ENCODE measurements around the gene SRA1.

SRA1 gene

DNA sequence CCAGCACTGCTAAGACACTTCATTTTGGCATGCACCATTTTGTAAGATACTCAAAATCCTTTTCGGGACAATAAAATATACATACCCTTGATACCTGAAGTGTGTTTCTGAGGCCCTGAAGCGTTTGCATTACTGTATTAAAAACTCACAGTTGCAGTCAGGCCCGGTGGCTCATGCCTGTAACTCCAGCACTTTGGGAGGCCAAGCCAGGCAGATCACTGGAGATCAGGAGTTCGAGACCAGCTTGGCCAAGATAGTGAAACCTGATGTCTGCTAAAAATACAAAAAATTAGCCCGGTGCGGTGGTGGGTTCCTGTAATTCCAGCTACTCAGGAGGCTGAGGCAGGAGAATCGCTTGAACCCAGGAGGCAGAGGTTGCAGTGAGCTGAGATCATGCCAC is 12.3 kb downstream of the SRA1 start:
- TF ChIP-seq, protein P1, sequence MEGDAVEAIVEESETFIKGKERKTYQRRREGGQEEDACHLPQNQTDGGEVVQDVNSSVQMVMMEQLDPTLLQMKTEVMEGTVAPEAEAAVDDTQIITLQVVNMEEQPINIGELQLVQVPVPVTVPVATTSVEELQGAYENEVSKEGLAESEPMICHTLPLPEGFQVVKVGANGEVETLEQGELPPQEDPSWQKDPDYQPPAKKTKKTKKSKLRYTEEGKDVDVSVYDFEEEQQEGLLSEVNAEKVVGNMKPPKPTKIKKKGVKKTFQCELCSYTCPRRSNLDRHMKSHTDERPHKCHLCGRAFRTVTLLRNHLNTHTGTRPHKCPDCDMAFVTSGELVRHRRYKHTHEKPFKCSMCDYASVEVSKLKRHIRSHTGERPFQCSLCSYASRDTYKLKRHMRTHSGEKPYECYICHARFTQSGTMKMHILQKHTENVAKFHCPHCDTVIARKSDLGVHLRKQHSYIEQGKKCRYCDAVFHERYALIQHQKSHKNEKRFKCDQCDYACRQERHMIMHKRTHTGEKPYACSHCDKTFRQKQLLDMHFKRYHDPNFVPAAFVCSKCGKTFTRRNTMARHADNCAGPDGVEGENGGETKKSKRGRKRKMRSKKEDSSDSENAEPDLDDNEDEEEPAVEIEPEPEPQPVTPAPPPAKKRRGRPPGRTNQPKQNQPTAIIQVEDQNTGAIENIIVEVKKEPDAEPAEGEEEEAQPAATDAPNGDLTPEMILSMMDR (IDR thresholded peaks at IDR 0.05; ENCODE audit: low read depth, low read length): no peak
- no peak for DNase-seq (ENCODE audit: extremely low read depth, low read depth)

DNA sequence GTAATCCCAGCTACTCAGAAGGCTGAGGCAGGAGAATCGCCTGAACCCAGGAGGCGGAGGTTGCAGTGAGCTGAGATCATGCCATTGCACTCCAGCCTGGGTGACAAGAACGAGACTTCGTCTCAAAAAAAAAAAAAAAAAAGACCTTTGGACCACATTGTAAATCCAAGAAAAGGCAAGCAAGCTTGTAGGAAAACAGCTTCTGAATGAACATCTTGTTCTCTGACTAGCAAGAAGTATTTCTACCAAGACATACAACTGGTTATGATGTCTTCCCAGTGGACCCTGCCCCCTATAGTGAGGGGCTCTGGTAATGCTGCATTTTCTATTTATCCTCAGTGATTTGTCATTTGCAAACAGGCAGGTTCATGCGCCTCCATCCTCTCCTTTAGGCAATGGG is 14.3 kb downstream of the SRA1 start:
- TF ChIP-seq, protein P1 (IDR thresholded peaks at IDR 0.05; ENCODE audit: low read depth, low read length): no peak
- DNase-seq (ENCODE audit: extremely low read depth, low read depth): no peak

DNA sequence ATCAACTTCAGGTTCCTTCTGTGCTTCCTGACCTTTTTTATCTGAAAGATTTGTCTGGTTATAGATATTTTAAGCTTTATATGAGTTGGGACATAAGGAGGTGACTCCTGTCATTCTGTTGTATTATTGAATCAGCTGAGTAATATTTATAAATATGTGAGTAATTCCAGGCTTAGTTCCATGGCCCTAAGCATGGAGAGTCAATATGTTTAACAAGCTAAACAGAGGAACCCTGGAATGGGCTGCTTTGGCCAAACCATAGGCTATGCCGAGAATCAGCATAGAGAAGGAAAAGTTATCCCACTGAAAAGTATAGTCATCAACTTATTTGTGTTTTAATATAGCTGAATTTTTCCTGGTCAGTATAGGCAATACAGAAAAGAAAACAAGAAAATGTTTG is 17.0 kb downstream of the SRA1 start:
- TF ChIP-seq, protein P1 (IDR thresholded peaks at IDR 0.05; ENCODE audit: low read depth, low read length): no peak
- DNase-seq (ENCODE audit: extremely low read depth, low read depth): no peak

DNA sequence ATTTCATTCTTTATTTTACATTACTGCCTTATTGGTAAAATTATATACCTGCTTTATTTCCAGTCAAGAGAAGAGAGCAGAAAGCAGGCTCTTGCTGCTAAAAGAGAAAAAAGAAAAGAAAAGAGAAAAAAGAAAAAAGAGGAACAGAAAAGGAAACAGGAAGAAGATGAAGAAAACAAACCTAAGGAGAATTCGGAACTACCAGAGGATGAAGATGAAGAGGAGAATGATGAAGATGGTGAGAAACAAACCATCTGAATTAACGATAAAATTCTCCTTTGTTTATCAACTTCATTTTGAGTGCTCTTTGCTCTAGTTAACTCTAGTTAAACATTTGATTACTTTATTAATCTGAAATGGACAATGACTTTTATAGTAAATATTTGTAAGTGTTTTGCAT is 33.3 kb downstream of the SRA1 start:
- TF ChIP-seq, protein P1 (IDR thresholded peaks at IDR 0.05; ENCODE audit: low read depth, low read length): no peak
- DNase-seq (ENCODE audit: extremely low read depth, low read depth): no peak

DNA sequence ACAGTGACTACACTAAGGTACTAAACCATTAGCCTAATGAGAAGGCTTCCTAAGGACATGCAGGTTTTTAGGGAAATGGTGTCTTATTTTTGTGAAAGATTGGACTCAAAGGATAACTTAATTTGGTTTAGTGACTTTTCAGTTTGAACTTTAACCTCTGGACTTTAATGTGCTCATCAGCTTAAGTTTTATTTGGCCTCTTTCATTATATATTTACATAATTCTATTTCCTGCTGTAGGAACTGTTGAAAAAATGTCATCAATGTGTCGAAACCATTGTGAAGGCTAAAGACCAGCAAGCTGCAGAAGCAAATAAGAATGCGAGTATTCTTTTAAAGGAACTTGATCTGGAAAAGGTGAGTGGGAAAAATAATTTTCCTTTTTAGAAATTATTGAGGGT is 44.1 kb downstream of the SRA1 start:
- DNase-seq (ENCODE audit: extremely low read depth, low read depth): no peak
- TF ChIP-seq, protein P1 (IDR thresholded peaks at IDR 0.05; ENCODE audit: low read depth, low read length): no peak

DNA sequence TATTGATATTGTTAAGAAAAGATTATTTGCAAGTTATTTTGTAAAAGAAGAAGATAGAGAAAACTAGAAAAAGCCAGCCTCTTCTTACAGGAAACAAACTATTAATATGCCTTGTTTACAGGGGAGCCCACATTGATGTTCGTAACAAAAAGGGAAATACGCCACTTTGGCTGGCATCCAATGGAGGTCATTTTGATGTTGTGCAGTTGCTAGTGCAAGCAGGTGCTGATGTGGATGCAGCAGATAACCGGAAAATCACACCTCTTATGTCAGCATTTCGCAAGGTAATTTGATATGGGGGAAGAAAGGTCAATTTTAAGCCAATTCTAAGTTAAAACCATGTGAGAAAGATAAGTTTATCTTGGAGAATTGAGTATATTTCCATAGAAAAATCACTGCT is 47.4 kb downstream of the SRA1 start:
- TF ChIP-seq, protein P1 (IDR thresholded peaks at IDR 0.05; ENCODE audit: low read depth, low read length): no peak
- no peak for DNase-seq (ENCODE audit: extremely low read depth, low read depth)

DNA sequence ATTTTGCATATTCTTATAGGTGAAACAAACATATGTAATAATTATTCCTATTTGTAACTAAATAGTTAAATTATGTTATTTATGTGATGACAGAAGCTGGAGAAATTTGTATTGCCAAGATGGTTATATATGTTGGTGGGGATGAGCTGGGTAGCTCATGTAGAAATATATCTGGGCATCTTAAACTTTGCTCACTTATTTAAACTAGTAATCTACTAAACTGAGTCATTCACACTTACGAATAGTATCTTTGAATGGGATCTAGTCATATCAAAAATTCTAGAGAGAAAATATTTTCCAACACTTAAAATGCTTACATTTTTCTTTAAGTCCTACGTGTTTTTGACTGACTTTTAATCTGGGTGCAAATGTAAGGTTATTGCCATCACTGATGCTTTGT is 54.4 kb downstream of the SRA1 start:
- TF ChIP-seq, protein P1 (IDR thresholded peaks at IDR 0.05; ENCODE audit: low read depth, low read length): no peak
- no peak for DNase-seq (ENCODE audit: extremely low read depth, low read depth)

All from AG09319 (cell line).